ENCODE measurements around the gene SLC23A1.
"Not testable (repeated sequence)": the region's sequence is repeated elsewhere in the genome, so short reads cannot be mapped to it uniquely, and the experiment has no call there.

The SLC23A1 gene

DNA sequence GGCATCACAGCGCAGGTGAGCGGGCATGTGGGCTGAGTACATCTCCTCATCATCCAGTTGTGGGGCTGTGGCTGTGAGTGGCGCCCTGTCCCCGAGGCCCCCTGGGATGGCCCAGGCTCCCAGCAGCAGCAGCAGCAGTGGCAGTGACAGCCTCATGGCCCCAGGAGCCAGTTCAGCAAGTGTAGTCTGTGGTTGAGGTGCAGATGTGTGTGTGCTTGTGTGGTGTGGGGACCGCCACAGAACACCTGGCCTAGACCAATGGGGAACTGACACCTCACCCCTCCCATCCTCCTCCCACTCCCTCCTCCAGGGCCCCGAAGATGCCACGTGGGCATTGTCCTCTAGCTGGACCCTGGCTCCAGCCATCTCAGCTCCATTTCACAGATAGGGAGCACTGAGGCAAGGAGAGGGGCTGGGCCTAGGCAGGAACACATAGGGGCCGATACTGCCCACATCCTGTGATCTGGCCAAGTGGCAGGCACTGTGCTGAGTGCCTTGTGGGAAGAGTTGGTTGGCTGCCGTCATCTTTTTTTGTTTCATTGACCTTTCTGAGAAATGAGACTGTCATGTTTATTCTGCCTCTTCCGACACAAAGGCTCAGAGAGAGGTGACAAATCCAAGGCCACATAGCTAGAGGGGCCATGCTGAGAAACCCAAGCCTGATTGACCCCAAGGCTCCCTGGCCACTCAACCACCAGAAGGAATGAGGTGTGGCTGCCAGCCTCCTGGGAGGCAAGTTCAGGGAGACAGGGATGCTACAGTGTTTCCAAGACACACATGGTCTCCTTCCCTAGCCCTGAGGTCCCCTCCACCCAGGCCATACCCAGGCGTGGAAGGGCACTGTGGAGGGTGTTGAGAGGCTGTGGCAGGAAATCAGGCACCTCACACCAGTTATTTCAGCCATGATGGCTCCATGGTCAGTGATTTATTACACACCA lies 6.9 kb upstream of the SLC23A1 start, which contains the start of gene MZB1:
TSS of gene MZB1 (minus strand) at position 213 of the 938 bp plus-strand sequence. CDS start at position 156, 57 bp downstream.
- no peak for DNase-seq

DNA sequence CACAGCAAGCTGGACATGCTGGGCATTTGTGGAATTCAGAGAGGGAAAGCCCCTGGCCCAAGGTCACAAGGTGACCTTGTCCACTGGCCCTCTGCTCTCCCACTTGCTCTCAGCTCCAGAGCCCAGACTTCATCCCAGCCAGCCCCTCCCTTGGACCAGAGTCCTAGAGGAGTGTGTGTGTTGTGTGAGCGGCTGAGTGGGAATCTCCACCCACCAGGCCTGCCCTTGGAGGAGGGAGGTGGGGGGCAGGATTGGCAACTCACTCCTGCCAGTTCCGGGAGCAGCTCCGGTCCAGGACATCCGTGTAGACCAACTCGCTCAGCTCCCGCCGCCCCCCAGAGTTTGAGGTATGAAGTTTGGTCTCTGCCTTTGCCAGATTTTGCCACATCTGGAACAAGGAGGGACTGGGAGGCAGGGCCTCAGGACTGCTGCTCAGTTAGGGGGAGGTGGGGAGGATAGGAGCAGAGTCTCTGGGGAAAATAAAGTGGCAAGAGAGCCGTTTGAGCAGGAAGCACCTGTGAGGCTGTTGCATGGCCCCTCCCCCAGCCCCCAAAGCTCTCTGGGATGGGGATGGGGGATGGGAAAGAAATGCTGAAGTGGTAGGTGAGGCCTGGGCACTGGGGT lies 5.2 kb upstream of the SLC23A1 start:
- DNase-seq, result no peak

DNA sequence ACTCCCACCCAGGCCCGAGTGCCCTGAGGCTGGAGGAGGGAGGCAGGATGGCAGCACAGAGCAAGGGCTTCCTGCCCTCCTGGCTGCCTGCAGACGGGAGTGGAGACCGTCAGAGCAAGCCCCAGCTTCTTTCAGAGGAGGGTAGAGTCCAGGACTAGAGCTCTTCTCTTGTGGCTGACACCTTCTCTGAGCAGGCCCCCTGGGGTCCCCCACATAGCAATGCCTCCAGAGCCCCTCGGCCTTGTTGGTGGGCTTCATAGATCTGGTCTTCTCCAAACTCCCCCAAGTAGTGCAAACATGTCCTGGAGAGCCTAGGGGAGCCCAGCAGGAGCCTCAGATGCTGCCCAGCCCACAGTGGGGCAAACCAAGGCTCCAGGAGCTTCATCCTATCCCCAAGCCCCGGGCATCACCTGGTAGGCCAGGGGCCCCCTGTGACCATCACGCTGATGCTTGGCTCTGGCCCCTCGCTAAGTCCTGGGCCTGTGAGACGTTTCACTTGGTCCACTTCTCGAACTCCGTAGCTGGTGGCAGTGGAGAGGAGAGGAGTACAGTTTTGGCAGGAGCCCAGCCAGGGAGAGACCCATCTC lies 4.6 kb upstream of the SLC23A1 start:
- DNase-seq, result no peak

DNA sequence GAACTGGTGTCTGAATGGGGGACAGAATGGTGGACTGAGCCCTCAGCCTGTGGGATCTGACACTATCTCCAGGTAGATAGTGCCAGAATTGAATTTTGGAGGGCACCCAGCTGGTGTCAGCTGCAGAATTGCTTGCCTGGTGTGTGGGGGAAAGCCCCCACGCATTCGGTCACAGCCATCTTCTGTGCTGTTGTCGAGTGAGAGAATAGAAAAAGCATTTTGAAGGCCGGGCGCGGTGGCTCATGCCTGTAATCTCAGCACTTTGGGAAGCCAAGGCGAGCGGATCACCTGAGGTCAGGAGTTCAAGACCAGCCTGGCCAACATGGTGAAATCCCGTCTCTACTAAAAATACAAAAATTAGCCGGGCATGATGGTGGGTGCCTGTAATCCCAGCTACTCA lies 3.9 kb upstream of the SLC23A1 start:
- not testable (repeated sequence) for DNase-seq

DNA sequence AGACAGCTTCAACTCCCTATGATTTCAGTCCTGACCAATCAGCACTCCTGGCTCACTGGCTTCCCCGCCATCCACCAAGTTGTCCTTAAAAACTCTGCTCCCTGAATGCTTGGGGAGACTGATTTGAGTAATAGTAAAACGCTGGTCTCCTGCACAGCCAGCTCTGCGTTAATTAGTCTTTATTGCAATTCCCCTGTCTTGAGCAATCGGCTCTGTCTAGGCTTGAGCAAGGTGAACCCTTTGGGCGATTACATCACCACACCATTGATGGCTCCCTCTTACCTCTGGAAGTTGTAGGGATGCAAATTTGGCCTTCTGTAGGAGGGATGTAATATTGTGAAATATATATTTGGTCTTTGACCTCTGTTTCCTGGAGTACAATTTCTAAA lies 2.9 kb upstream of the SLC23A1 start:
- no peak for DNase-seq

DNA sequence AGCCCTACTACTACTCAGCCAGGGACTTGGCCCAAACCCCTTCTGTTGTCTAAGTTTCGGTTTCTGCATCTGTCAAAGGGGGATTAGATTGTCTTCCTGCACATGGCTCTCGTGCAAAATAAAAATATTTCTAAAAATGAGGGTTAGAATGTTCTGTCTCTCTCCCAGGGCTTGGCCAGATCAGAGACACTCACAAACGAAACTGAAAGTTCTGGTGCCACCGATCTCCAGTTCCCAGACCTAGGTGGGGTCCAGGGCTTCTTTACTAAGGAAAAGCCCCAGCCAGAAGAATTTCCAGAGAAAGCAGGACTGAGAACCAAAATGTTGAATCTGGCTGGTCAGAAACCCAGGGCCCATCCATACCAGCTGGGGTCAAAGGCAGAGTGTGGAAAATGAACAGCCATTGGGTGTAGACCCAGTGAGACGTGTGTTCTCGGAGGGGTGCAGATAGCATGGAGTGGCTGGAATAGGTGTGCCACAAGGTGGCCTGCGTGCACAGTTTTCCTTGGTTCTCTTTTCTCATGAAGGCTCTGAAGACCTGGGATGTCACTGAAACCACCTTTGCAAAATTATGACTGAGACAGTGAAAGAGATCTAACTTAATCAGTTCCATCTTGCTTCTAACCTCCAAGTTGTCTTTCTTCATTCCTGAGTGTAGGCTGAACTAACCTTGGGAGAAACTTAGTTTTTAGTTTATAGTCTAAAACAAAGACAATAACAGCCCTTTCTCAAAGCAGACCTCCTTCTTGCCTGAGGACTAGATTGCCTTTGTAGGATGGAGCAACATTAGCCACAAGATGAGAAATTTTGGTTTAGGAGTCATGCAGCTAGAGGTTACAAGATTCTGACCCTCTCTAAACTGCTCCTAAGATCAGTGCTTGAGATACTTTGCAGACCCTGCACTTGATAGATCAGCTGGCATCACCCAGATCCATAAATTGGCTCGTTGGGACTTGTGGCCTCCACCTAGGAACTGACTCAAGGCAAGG lies 2.3 kb upstream of the SLC23A1 start:
- DNase-seq, result no peak

DNA sequence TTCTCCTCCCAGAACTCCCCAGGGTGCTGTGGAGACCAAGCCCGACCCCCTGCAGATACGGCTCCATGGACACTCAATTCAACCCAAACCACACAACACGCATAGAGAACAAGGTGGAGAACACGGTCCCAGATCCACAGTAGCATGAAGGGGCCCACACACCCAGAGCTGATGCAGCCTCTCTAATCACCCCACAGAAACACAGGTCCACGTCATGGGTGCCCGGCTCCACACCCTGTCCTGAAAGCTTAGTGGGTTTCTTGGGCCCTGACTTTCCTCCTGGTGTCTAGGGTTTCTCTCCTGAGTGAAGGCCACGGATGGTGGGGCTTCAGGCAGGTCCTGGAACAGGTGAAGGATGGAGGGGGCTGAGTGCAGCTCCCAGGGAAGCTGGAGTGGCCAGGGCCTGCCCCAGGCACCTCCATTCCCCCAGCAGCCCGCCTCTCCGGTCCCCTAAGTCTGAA lies 1.5 kb upstream of the SLC23A1 start:
- DNase-seq, result no peak

DNA sequence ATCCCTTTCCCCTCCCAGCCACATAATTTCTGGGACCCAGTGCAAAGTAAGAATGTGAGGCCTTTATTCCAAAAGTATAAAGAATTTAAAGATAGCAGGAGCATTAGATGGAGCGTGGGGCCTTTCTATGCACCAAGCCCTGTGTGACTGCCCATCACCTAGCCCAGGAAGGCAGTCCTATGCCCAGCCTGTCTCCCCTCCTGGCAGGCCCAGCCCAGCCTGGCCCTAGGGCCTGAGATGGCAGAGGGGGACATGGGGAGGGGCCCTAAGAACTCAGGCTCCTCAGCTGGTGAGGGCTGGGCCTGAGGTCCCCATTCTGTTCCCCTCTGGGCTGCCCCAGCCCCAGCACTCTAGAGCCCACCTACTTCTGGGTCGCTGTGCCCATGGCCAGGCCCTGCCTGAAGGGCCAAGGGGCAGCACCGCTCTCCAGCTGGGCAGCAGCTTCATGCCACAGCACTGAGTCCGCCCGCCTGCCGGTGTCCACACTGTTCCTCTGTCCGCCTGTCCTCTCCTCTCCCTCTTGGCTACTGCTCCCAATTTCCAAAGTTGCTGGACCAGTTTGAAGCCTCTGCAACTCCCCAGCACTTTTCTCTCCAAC lies 995 bp upstream of the SLC23A1 start:
- no peak for DNase-seq

DNA sequence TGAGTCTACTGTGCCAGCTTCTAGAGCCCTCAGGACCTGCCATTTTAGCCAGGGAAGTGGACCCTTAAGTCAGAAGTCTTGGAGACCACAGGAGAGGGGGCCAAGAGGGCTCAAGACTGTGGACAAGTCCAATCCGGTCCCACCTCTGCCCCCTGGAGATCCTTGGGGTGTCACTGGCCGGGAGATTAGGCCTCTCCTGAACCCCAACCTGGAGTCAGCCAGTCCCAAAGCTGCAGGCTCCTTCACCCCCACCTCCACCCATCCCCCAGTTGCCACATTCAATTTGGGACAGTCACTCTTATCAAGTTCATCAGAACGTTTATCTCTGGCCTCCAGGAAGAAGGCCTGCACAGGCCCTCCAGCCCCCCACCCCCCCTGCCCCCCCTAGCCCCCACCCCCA lies 290 bp downstream of the SLC23A1 start:
- DNase-seq, result no peak

DNA sequence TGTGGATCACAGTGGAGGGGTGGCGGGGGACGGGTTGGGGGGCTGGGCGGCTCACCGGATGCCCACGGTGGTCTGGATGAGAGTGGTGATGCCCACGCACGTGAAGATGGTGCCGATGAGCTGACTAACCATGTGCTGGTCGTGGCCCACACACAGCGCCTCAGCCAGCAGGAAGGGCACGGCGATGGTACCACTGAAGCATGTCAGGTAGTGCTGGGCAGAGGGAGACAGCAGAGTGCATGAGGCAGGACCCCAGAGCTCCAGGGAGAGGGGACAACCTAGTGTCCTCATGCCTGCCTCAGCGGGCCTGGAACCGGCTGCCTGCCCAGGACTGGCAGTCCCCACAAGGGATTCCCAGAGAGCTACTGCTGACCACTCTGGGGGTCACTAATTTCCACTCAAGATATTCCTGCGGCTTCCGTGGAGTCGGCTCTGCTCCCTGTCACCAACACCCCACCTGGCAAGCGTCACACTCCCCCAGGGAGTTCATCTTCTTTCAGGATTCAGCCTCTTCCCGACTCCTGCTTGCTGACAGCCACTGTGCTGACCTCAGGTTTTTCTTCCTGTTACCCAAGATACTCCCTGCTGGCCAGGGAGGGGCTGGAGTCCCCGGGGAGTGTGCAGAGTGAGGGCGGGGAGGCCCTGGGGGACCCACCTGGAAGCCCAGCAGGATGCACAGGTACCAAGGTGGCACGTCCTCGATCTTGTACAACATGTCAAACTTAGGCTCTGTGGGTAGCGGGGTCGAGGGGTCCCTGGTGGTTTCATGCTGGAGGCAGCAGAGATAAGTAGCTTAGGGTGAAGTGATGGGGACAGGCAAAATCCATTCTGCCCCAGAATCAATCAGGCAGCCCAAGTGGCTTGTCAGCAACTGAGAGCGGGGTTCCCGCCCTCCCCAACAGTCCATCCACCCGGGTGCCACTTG lies 998 bp downstream of the SLC23A1 start:
- no peak for DNase-seq

DNA sequence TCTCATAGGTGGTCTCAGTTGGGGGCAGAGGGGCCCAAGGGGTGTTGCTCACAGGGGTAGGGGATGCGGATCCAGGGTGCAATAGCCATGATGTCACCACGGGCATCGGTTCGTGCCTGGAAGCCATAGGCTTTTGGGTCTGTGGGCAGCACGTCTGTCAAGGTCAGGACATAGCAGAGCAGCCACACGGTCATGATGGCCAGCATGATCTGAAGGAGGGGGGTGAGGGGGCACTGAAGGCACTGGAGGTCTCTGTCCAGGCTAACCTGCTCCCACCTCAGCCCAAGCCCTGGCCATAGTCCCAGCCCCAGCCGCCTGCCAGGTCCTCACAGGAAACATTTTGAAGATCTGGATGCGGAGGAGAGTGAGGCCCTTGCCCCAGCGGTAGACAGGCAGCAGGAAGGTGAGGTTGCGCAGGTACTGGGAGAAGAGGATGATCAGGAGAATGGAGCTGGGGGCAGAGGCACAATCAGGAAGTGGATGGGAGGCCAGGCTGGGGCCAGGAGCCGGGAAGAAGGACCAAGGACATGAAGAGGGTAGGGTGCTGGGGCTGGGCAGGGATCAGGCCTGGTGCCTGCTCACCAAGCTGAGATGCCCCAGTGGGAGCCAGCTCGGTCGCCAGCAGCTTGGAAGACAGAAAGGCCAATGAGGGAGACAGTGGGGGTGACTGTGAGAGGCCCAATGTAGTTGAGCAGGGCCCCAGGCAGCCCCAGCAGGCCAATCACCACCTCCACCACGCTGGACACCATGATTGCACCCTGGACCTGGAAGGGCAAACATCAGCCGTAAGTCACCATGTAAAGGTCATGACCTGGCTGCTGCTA lies 3.3 kb downstream of the SLC23A1 start:
- no peak for DNase-seq

DNA sequence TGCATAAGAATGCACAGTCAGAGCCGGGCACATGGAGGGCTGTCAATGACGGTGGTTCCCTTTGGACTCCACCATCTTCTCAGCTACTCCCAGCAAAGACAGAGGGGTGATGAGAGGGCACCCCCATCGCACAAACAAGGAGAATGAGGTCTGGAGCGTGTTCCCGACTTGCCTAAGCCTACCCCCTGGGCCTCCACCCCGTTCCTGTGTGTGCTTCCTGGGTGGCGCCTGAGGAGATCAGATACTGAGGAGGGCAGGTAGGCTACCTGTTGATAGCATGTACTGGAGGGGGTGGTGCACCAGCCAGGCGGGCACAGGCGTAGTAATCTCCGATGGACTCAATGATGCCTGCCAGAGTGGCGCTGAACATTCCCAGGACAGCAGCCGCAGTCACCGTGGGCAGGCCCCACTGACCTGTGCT lies 4.1 kb downstream of the SLC23A1 start:
- no peak for DNase-seq

DNA sequence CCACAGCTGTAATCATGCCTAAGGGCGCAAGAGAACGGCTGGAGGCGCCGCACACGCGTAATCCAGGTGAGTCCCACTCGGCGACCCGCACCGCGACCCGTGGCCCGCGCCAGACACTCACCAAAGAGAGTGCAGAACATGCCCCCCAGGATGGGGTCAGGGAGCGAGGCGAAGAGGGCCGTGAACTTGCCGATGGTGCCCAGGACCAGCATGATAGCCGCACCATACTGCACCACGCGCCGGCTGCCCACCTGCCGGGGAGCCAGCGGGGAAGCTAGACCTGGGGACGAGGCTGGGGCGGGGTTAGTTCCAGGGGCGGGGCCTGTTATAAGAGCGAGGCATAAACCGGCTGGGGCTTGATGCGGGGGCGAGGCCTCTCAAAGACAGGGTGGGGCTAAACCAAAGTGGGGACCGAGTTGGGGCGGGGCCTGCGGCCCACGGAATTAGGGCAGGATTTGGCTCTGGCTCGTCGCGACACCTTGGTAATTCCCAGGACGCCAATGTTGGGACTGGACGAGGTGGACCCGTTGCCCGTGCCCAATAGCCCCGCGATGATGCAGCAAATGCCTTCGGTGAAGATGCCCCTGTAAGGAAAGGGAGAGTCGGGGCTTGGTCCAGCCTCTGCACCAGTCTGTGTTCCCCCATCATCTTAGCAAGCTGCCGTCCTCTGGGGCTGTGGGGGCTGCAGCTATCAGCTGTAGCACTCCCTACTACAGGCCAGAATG lies 4.8 kb downstream of the SLC23A1 start:
- DNase-seq, result no peak

DNA sequence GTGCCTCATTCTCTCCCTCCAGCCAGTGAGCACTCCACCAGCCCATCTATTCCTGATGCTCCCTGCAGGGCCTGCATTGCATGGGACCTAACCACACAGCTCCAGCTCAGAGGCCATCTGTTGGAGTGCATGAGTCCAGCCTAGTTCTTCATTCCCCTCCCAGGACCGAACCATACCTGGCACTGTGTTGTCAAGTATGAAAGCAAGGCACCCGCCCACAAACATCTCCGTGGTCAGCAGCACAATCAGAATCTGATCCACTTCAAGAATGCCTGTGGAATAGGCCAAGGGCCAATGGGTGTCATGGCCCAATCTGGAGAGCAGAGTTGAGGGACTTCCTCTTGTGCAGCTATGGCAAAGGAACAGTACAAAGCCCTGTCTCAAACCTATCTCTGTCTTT lies 5.9 kb downstream of the SLC23A1 start:
- DNase-seq, result no peak

DNA sequence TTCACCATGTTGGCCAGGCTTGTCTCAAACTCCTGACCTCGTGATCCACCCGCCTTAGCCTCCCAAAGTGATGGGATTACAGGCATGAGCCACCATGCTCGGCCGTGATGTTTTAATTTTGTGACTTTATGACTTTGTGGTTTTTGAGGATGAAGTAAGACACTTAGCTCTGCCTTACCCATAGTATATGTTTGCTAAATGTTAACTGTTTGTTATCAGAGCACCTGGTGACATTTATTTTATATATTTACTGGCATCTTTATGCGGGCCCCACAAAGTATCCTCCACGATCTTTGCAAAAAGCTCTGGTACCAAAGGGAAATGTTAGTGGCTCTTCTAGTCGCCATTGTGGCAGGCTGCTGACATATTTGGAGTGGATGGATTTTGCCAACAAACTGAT lies 6.7 kb downstream of the SLC23A1 start:
- no peak for DNase-seq

DNA sequence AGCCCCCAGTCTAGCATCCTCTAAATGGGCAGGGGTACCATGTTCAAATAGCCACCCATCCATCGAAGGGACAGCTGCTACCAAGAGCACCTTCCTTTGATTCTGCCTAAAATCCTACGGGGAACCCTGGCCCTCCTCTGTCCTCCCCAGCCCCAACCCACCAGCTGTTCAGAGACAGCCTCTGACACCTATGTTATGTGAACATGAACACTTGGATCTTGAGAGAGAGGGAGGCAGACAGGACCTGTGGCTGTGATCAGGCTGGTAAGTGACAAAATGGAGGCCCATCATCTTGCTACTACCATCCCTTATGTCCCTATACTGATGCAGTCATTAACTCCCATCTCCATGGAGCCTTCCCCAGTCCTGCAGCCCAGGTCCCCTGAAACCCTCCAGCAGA lies 8.2 kb downstream of the SLC23A1 start:
- DNase-seq, result no peak

DNA sequence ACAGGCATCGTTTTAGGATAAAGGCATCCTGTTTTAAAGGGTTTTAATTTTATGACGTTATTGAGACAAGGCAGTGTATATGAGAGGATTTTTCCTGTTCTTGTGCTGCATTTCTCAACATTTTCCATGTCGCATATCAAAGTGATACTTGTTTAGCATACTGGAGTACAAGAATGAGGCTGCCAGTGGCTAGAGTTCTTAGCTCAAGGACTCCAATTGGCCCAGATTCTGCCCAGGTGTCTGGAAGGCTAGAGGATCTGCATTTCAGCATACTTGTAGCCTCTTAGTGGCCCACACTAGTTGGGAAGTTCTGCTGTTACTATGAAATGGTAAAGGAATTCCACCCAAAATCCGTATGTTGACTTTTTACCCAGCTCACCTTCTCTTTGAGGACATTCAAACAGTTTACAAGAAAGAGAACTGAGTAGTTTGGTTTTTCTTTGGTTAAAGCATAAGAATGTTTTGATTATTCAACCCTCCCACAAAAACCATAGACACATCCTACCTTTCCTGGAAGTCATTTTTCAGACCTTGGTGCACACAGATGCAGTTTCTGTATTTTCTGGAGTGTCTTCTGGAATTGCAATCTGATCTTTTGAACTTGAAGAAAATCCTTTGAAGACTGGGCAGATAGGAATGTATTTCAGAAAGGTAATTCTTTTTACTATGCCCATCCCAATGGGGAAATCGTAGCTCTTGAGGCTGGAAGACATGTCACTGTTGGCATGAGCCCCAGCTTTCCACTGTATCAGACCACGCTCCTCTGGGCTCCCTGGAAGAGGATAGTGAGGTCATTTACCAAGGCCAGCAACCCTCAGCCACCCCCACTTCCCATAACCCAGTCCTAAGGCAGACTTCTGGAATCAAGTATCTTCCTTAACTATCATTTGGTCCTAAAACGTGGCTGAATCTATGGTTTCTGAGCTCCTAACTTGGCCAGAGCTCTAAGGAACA lies 11.3 kb downstream of the SLC23A1 start:
- no peak for DNase-seq

DNA sequence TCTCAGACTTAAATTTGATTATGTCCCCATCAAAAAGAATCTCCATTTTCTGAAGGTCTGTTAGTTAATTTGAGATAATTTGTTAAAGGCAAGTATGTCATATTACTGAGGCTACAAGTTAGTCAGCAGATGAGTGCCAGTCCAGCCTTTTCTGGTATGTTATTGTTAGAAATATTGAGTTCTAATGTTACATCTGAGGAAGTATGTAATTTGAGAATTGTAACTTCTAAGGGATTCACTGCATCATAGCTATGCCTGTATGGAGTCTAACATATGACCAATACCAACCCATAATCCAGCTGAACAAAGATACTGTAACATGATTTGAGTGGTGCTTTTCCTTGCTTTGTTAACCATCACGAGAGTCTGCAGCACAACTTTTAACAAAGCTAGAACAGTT lies 13.9 kb downstream of the SLC23A1 start:
- no peak for DNase-seq

All from C1 segment of cervical spinal cord (tissue), 14 donors.